Tibial artery (tissue), 4 donors: Measurements from ENCODE around the gene TOM1L1.

Experiments used
- DNase-seq, 2 donors: peaks; one replicate each; pipeline ENCODE4 v3.0.0-alpha.2; 2019
- H3K27ac ChIP-seq, 2 donors: fragments of 200-600 bp; sonication (generic) in 1 of 2; 1 replicate in 1 of 2; 2 replicates in 1 of 2; pipeline ENCODE4 v1.5.1; 2018 to 2019; ENCODE audit warnings: mild to moderate bottlenecking in 1 of 2
- H3K27me3 ChIP-seq, 2 donors: fragments of 200-600 bp; sonication (generic) in 1 of 2; one replicate each; pipeline versions ENCODE4 v1.5.1 to v1.6.0; 2016 to 2019
- H3K36me3 ChIP-seq, 3 donors: fragments of 200-600 bp; sonication (generic) in 2 of 3; one replicate each; pipeline ENCODE4 v1.5.1; 2016 to 2019; ENCODE audit warnings: mild to moderate bottlenecking in 2 of 3
- H3K4me1 ChIP-seq, 4 donors: fragments of 200-600 bp; sonication (generic) in 2 of 4; 1 replicate in 3 of 4; 2 replicates in 1 of 4; pipeline ENCODE4 v1.5.1; 2016 to 2019
- H3K4me3 ChIP-seq, 2 donors: fragments of 200-600 bp; sonication (generic) in 1 of 2; 1 replicate in 1 of 2; 2 replicates in 1 of 2; pipeline ENCODE4 v1.5.1; 2018 to 2019; ENCODE audit warnings: mild to moderate bottlenecking in 2 of 2
- H3K9me3 ChIP-seq, 3 donors: fragments of 200-600 bp; sonication (generic) in 1 of 3; one replicate each; pipeline ENCODE4 v1.5.1; 2016 to 2019
- intact Hi-C: fragments of 100-400 bp; cut with DNase I; formaldehyde crosslinking; loops from one replicate; pipeline ENCODE4 v1.15.0; 2023; ENCODE audit warnings: low total_unique reads
- TF ChIP-seq, protein P1 (sequence below), 2 experiments: fragments of 200-600 bp in 1 of 2; fragments of 450-650 bp in 1 of 2; IDR thresholded peaks; one replicate each; pipeline ENCODE4 v1.5.1; 2017 to 2019; ENCODE audit warnings: antibody characterized with exemption in 2 of 2, mild to moderate bottlenecking in 1 of 2, moderate library complexity in 1 of 2

TOM1L1 gene

DNA sequence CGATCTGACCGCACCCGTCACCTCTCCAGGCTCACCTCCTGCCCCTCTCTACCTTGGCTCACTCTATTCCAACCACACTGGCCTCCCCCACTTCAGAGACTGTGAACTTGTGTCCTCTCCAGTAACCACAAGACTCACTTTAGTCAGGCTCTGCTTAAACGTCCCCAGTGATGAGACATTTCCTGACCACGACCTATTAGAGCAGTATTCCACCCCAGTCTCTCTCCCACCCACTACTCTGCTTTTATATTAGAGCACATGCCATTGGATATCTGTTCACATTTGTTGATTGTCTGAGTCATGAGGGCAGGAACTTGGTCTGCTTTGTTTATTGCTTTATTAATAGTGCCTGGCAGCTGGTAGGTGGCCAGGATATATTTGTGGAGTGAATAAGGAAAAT is 47.7 kb downstream of the TOM1L1 start:
- Histone ChIP-seq H3K4me3 (no peak overlapping the region), H3K27me3 (no peaks in the 10 kb centered on the region), H3K4me1 (no peaks in the 10 kb centered on the region), H3K36me3 (peaks cover 9 to 39% (median 17%) of the 10 kb centered on the region in 3 donors), H3K27ac (no peak overlapping the region), H3K9me3 (no peaks in the 10 kb centered on the region)
- TF ChIP-seq, protein P1, sequence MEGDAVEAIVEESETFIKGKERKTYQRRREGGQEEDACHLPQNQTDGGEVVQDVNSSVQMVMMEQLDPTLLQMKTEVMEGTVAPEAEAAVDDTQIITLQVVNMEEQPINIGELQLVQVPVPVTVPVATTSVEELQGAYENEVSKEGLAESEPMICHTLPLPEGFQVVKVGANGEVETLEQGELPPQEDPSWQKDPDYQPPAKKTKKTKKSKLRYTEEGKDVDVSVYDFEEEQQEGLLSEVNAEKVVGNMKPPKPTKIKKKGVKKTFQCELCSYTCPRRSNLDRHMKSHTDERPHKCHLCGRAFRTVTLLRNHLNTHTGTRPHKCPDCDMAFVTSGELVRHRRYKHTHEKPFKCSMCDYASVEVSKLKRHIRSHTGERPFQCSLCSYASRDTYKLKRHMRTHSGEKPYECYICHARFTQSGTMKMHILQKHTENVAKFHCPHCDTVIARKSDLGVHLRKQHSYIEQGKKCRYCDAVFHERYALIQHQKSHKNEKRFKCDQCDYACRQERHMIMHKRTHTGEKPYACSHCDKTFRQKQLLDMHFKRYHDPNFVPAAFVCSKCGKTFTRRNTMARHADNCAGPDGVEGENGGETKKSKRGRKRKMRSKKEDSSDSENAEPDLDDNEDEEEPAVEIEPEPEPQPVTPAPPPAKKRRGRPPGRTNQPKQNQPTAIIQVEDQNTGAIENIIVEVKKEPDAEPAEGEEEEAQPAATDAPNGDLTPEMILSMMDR (IDR thresholded peaks at IDR 0.05) = no peak
- DNase-seq = no peak
- intact Hi-C loops = no loop called here

DNA sequence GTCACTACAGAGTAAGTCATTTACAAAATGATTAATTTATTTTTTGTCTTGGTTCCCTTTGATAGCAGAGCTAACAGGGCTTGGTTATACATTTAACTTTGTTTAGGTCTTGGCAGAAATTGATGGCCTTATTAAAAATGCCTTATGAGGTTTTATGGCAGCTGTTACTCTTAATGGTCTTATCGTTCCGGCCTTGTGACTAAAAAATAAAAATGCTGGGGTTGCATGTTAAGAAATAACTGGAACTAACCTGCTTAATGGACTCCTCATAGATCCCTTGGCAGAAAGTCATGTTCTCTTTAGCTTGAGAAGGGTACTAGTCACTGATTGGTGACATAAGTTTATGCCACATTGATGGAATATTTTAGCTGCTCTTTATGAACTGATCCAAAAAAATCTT is 49.5 kb downstream of the TOM1L1 start:
- Histone ChIP-seq H3K4me3 (no peak overlapping the region), H3K36me3 (peaks cover 12 to 57% (median 19%) of the 10 kb centered on the region in 3 donors), H3K9me3 (no peaks in the 10 kb centered on the region), H3K27me3 (no peaks in the 10 kb centered on the region), H3K4me1 (no peaks in the 10 kb centered on the region), H3K27ac (no peak overlapping the region)
- TF ChIP-seq, protein P1 (IDR thresholded peaks at IDR 0.05) = no peak
- DNase-seq = no peak
- intact Hi-C loops = no loop called here

DNA sequence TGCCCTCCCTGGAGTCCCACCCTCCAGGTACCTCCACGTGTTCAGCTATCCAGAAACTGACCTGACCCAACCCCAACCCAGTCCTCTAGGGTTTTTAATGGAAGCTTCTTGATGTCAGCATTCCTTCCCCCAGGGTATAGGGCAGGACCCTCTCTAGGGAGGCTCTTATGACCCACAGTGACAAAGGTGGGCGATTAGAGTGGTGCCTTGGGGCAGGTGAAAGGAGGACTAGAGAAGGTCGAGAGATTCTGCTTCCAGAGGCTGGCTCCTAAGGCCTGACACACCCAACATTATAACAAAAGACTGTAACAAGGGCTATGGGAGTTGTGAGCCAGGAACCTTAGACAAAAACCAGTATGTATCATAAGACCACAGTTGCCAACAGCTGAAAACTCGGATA is 50.6 kb downstream of the TOM1L1 start:
- peaks cover 14 to 68% (median 25%) of the 10 kb centered on the region in 3 donors for H3K36me3 ChIP-seq
- H3K4me3 ChIP-seq = no peak overlapping the region
- DNase-seq = no peak
- no peaks in the 10 kb centered on the region for H3K9me3 ChIP-seq
- H3K4me1 ChIP-seq = no peaks in the 10 kb centered on the region
- H3K27me3 ChIP-seq = no peaks in the 10 kb centered on the region
- no peak overlapping the region for H3K27ac ChIP-seq
- intact Hi-C loops = no loop called here
- TF ChIP-seq, protein P1 (IDR thresholded peaks at IDR 0.05) = no peak

DNA sequence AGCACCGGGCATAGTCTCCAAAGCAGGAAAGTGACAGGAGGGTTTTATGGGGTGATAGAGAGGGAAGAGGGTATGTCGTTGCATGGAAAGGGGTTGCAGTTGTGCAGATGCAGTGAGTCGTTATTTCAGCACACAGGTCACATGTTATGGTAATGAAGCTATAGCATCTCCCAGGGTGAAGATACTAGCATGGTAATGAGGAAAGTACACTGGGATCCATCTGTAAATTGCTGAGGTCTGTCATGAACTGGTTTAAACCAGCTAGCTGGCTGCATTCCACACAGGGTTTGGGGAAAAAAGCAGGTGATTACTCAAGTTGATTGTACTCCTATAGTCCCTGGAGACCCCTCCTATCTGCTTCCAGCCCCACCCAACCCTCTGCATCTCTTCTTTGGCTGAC is 56.1 kb downstream of the TOM1L1 start:
- DNase-seq = no peak
- Histone ChIP-seq H3K4me1 (no peaks in the 10 kb centered on the region), H3K4me3 (no peak overlapping the region), H3K27ac (no peak overlapping the region), H3K27me3 (no peaks in the 10 kb centered on the region), H3K36me3 (peaks cover 36 to 91% (median 38%) of the 10 kb centered on the region in 3 donors), H3K9me3 (no peaks in the 10 kb centered on the region)
- TF ChIP-seq, protein P1 (IDR thresholded peaks at IDR 0.05) = no peak
- intact Hi-C loops = no loop called here

DNA sequence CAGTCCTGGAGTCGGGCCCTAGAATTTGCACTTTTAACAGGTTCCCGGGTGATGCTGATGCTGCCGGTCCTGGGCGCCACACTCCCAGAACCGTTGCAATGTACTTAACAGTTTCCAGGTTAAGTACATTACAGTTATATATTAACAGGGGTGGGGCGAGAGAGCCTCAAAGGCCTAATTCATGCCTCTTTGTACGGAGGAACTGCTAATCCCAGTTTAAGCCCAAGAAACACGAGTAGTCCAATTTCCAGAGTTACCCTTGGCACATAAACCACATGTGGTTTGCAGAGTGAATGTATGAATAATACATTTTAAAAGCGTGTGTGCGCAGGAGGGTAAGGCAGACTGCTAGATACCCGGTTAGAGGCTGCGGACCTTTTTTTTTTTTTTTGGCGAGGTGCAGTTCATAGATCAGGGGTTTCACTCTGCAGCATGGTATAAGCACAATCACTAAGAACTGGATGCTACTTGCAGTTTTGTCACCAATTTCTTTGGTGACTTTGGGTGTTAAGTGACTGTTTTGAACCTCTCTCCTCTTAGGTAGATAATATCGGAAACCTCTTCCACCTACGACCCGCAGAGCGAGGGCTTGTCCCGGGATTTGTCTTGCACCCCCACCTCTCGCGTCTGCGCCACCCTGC is 67.1 kb downstream of the TOM1L1 start:
- no peak for DNase-seq
- TF ChIP-seq, protein P1 (IDR thresholded peaks at IDR 0.05) = peak in 1 of 2 experiments; percentile 38
- Histone ChIP-seq H3K9me3 (no peaks in the 10 kb centered on the region), H3K4me3 (peak overlapping the region; percentile 87 to 98), H3K27ac (peak overlapping the region; percentile 91 to 92), H3K36me3 (peaks cover 15 to 21% (median 17%) of the 10 kb centered on the region in 3 donors), H3K4me1 (peaks cover 0 to 34% (median 18%) of the 10 kb centered on the region in 4 donors), H3K27me3 (no peaks in the 10 kb centered on the region)
- intact Hi-C loops = no loop called here
